GM23338 (cell line): ENCODE data around the gene YIPF4. TPM values are rescaled to one million over a fixed set of nuclear protein-coding genes. Genes with fewer than 3 reads are reported as not detected.

Experiments used
- ATAC-seq: fragments of 200-7000 bp; cut with Tn5 transposase; 3 replicates; pipeline ENCODE4 v1.9.1; 2020
- DNase-seq: peaks from one replicate; pipeline ENCODE4 v3.0.0-alpha.2; 2015; ENCODE audit warnings: low spot score
- H2AFZ ChIP-seq: fragments of 200-600 bp; sonication (generic); 2 replicates; pipeline ENCODE4 v1.8.0; 2016; ENCODE audit warnings: antibody characterized with exemption, mild to moderate bottlenecking, moderate library complexity
- H3F3A ChIP-seq: fragments of 200-600 bp; sonication (generic); replicated peaks from 2 replicates; pipeline ENCODE4 v1.8.0; 2017; ENCODE audit warnings: antibody characterized with exemption, mixed run types, low read depth
- H3K27ac ChIP-seq: fragments of 200-600 bp; sonication (generic); 2 replicates; pipeline ENCODE4 v1.6.1; 2016; ENCODE audit warnings: low read depth
- H3K27me3 ChIP-seq: fragments of 200-600 bp; sonication (generic); 2 replicates; pipeline ENCODE4 v1.8.0; 2016; ENCODE audit warnings: mild to moderate bottlenecking, mixed run types, moderate library complexity; ENCODE audit not compliant: insufficient read depth
- H3K36me3 ChIP-seq: fragments of 200-600 bp; sonication (generic); 2 replicates; pipeline ENCODE4 v1.8.0; 2016; ENCODE audit warnings: mild to moderate bottlenecking; ENCODE audit not compliant: insufficient read depth
- H3K4me1 ChIP-seq: fragments of 200-600 bp; sonication (generic); 2 replicates; pipeline ENCODE4 v1.8.0; 2016; ENCODE audit warnings: mild to moderate bottlenecking, moderate library complexity; ENCODE audit not compliant: insufficient read depth
- H3K4me2 ChIP-seq: fragments of 200-600 bp; sonication (generic); 2 replicates; pipeline ENCODE4 v1.7.1; 2017; ENCODE audit warnings: mixed run types
- H3K4me3 ChIP-seq: fragments of 200-600 bp; sonication (generic); 2 replicates; pipeline ENCODE4 v1.6.1; 2016; ENCODE audit warnings: mixed run types
- H3K79me2 ChIP-seq: fragments of 200-600 bp; sonication (generic); replicated peaks from 2 replicates; pipeline ENCODE4 v1.8.0; 2017; ENCODE audit warnings: mild to moderate bottlenecking; ENCODE audit not compliant: insufficient read depth
- H3K9me2 ChIP-seq: fragments of 200-600 bp; sonication (generic); 2 replicates; pipeline ENCODE4 v1.8.0; 2017; ENCODE audit not compliant: insufficient read depth
- H4K20me1 ChIP-seq: fragments of 200-600 bp; sonication (generic); replicated peaks from 2 replicates; pipeline ENCODE4 v1.8.0; 2017; ENCODE audit warnings: mild to moderate bottlenecking; ENCODE audit not compliant: insufficient read depth
- H3K27ac Mint-ChIP-seq: 2 replicates; pipeline ENCODE4 v1.8.0; 2020; ENCODE audit warnings: inconsistent platforms, mild to moderate bottlenecking, moderate library complexity, mixed read lengths
- H3K27me3 Mint-ChIP-seq: 3 replicates; pipeline ENCODE4 v1.8.0; 2022; ENCODE audit warnings: low read depth, mild to moderate bottlenecking, moderate library complexity, mixed read lengths, inconsistent platforms; ENCODE audit not compliant: insufficient read depth, poor library complexity
- H3K36me3 Mint-ChIP-seq: 3 replicates; pipeline ENCODE4 v1.8.0; 2021; ENCODE audit warnings: low read depth, mild to moderate bottlenecking, inconsistent platforms, moderate library complexity, mixed read lengths
- H3K4me1 Mint-ChIP-seq: 3 replicates; pipeline ENCODE4 v1.8.0; 2020; ENCODE audit warnings: mild to moderate bottlenecking, inconsistent platforms, mixed read lengths
- H3K4me3 Mint-ChIP-seq: 3 replicates; pipeline ENCODE4 v1.8.0; 2021; ENCODE audit warnings: moderate library complexity, mild to moderate bottlenecking, inconsistent platforms, mixed read lengths
- H3K9me3 Mint-ChIP-seq: 3 replicates; pipeline ENCODE4 v1.8.0; 2020; ENCODE audit warnings: moderate library complexity, mild to moderate bottlenecking, inconsistent platforms, mixed read lengths
- CREB1 ChIP-seq: fragments of 250-450 bp; sonication (Bioruptor Pico); IDR thresholded peaks from 2 replicates; pipeline ENCODE4 v1.5.0; 2020; ENCODE audit warnings: low read depth, mild to moderate bottlenecking, moderate library complexity
- CTCF ChIP-seq, 2 experiments: fragments of 200-600 bp in 1 of 2; sonication (generic) in 1 of 2; conservative IDR thresholded peaks; 2 replicates each; pipeline versions ENCODE4 v1.5.1 to v1.6.1; 2016 to 2017; ENCODE audit warnings: antibody characterized with exemption in 2 of 2, low read depth in 2 of 2, mild to moderate bottlenecking in 2 of 2, moderate library complexity in 1 of 2
- EZH2 ChIP-seq: fragments of 200-600 bp; sonication (generic); IDR thresholded peaks from one replicate; pipeline ENCODE4 v1.8.0; 2017; ENCODE audit warnings: antibody characterized with exemption, mild to moderate bottlenecking, low read depth; ENCODE audit not compliant: unreplicated experiment
- EZH2phosphoT487 ChIP-seq: fragments of 200-600 bp; sonication (generic); IDR thresholded peaks from one replicate; pipeline ENCODE4 v1.8.1; 2018; ENCODE audit warnings: antibody characterized with exemption; ENCODE audit not compliant: unreplicated experiment
- JUNB ChIP-seq: IDR thresholded peaks from one replicate; pipeline ENCODE4 v1.6.1; 2016; ENCODE audit warnings: antibody characterized with exemption; ENCODE audit not compliant: unreplicated experiment
- NANOG ChIP-seq: IDR thresholded peaks from 2 replicates; pipeline ENCODE4 v1.6.1; 2016; ENCODE audit warnings: antibody characterized with exemption, borderline replicate concordance
- POLR2AphosphoS5 ChIP-seq: IDR thresholded peaks from 2 replicates; pipeline ENCODE4 v1.6.1; 2016; ENCODE audit warnings: antibody characterized with exemption, low read depth
- STAT1 ChIP-seq: IDR thresholded peaks from one replicate; pipeline ENCODE4 v1.6.1; 2016; ENCODE audit warnings: antibody characterized with exemption; ENCODE audit not compliant: unreplicated experiment
- ZNF114 ChIP-seq: fragments of 250-450 bp; sonication (Bioruptor Pico); IDR thresholded peaks from 2 replicates; pipeline ENCODE4 v1.5.0; 2020; ENCODE audit warnings: mild to moderate bottlenecking, moderate library complexity
- ZNF331 ChIP-seq: fragments of 250-450 bp; sonication (Bioruptor Pico); IDR thresholded peaks from 2 replicates; pipeline ENCODE4 v1.5.0; 2020; ENCODE audit warnings: low read depth, mild to moderate bottlenecking, moderate library complexity
- polyA plus RNA-seq: library from polyadenylated mRNA; unstranded; fragments of >200 nt; fragmentation: Nextera tagmentation; extraction: Ambion mirVana; gene quantifications from 2 replicates; pipeline ENCODE4 v1.2.1, GENCODE V29; 2016
- total RNA-seq: library from RNA; depleted of rRNA; stranded (reverse); fragments of >200 nt; shearing (Covaris generic); gene quantifications from 2 replicates; pipeline ENCODE4 v1.2.3, GENCODE V29; 2014
- TF ChIP-seq, protein P1 (sequence below): IDR thresholded peaks from one replicate; pipeline ENCODE4 v1.6.1; 2018; ENCODE audit warnings: antibody characterized with exemption; ENCODE audit not compliant: unreplicated experiment
- TF ChIP-seq, protein P2 (sequence below): fragments of 250-450 bp; sonication (Bioruptor Pico); IDR thresholded peaks from 2 replicates; pipeline ENCODE4 v1.5.0; 2020; ENCODE audit warnings: mild to moderate bottlenecking, moderate library complexity
- TF ChIP-seq, protein P3 (sequence below): IDR thresholded peaks from 2 replicates; pipeline ENCODE4 v1.6.1; 2016; ENCODE audit warnings: antibody characterized with exemption

YIPF4 gene
- total and polyA plus RNA-seq, 2 experiments from 2014 or later = 14.2 to 24.9 TPM

GRCh38 chr2:32290000-32290339 is 12.3 kb downstream of the YIPF4 start:
- no peak overlapping the region for H3K27ac Mint-ChIP-seq
- no peaks in the 10 kb centered on the region for H3K4me1 Mint-ChIP-seq
- H3K36me3 ChIP-seq = peaks cover 4% of the 10 kb centered on the region; the same call in 1 of the 2 replicates
- H3K27me3 Mint-ChIP-seq = peaks cover 2% of the 10 kb centered on the region
- no peak for TF ChIP-seq EZH2phosphoT487
- TF ChIP-seq, protein P1, sequence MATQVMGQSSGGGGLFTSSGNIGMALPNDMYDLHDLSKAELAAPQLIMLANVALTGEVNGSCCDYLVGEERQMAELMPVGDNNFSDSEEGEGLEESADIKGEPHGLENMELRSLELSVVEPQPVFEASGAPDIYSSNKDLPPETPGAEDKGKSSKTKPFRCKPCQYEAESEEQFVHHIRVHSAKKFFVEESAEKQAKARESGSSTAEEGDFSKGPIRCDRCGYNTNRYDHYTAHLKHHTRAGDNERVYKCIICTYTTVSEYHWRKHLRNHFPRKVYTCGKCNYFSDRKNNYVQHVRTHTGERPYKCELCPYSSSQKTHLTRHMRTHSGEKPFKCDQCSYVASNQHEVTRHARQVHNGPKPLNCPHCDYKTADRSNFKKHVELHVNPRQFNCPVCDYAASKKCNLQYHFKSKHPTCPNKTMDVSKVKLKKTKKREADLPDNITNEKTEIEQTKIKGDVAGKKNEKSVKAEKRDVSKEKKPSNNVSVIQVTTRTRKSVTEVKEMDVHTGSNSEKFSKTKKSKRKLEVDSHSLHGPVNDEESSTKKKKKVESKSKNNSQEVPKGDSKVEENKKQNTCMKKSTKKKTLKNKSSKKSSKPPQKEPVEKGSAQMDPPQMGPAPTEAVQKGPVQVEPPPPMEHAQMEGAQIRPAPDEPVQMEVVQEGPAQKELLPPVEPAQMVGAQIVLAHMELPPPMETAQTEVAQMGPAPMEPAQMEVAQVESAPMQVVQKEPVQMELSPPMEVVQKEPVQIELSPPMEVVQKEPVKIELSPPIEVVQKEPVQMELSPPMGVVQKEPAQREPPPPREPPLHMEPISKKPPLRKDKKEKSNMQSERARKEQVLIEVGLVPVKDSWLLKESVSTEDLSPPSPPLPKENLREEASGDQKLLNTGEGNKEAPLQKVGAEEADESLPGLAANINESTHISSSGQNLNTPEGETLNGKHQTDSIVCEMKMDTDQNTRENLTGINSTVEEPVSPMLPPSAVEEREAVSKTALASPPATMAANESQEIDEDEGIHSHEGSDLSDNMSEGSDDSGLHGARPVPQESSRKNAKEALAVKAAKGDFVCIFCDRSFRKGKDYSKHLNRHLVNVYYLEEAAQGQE = no peak
- TF ChIP-seq, protein P2, sequence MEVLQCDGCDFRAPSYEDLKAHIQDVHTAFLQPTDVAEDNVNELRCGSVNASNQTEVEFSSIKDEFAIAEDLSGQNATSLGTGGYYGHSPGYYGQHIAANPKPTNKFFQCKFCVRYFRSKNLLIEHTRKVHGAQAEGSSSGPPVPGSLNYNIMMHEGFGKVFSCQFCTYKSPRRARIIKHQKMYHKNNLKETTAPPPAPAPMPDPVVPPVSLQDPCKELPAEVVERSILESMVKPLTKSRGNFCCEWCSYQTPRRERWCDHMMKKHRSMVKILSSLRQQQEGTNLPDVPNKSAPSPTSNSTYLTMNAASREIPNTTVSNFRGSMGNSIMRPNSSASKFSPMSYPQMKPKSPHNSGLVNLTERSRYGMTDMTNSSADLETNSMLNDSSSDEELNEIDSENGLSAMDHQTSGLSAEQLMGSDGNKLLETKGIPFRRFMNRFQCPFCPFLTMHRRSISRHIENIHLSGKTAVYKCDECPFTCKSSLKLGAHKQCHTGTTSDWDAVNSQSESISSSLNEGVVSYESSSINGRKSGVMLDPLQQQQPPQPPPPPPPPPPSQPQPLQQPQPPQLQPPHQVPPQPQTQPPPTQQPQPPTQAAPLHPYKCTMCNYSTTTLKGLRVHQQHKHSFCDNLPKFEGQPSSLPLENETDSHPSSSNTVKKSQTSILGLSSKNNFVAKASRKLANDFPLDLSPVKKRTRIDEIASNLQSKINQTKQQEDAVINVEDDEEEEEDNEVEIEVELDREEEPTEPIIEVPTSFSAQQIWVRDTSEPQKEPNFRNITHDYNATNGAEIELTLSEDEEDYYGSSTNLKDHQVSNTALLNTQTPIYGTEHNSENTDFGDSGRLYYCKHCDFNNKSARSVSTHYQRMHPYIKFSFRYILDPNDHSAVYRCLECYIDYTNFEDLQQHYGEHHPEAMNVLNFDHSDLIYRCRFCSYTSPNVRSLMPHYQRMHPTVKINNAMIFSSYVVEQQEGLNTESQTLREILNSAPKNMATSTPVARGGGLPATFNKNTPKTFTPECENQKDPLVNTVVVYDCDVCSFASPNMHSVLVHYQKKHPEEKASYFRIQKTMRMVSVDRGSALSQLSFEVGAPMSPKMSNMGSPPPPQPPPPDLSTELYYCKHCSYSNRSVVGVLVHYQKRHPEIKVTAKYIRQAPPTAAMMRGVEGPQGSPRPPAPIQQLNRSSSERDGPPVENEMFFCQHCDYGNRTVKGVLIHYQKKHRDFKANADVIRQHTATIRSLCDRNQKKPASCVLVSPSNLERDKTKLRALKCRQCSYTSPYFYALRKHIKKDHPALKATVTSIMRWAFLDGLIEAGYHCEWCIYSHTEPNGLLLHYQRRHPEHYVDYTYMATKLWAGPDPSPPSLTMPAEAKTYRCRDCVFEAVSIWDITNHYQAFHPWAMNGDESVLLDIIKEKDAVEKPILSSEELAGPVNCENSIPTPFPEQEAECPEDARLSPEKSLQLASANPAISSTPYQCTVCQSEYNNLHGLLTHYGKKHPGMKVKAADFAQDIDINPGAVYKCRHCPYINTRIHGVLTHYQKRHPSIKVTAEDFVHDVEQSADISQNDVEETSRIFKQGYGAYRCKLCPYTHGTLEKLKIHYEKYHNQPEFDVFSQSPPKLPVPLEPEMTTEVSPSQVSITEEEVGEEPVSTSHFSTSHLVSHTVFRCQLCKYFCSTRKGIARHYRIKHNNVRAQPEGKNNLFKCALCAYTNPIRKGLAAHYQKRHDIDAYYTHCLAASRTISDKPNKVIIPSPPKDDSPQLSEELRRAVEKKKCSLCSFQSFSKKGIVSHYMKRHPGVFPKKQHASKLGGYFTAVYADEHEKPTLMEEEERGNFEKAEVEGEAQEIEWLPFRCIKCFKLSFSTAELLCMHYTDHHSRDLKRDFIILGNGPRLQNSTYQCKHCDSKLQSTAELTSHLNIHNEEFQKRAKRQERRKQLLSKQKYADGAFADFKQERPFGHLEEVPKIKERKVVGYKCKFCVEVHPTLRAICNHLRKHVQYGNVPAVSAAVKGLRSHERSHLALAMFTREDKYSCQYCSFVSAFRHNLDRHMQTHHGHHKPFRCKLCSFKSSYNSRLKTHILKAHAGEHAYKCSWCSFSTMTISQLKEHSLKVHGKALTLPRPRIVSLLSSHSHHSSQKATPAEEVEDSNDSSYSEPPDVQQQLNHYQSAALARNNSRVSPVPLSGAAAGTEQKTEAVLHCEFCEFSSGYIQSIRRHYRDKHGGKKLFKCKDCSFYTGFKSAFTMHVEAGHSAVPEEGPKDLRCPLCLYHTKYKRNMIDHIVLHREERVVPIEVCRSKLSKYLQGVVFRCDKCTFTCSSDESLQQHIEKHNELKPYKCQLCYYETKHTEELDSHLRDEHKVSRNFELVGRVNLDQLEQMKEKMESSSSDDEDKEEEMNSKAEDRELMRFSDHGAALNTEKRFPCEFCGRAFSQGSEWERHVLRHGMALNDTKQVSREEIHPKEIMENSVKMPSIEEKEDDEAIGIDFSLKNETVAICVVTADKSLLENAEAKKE = no peak
- no peak for TF ChIP-seq CTCF (conservative IDR thresholded peaks at IDR 0.05; ENCODE audit: low read depth in 2 of 2)
- no peak for TF ChIP-seq ZNF114
- no peak for TF ChIP-seq POLR2AphosphoS5
- TF ChIP-seq, protein P3, sequence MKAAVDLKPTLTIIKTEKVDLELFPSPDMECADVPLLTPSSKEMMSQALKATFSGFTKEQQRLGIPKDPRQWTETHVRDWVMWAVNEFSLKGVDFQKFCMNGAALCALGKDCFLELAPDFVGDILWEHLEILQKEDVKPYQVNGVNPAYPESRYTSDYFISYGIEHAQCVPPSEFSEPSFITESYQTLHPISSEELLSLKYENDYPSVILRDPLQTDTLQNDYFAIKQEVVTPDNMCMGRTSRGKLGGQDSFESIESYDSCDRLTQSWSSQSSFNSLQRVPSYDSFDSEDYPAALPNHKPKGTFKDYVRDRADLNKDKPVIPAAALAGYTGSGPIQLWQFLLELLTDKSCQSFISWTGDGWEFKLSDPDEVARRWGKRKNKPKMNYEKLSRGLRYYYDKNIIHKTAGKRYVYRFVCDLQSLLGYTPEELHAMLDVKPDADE = no peak
- no peak for TF ChIP-seq STAT1
- no peak for TF ChIP-seq EZH2
- no peak for TF ChIP-seq JUNB
- TF ChIP-seq CREB1 = no peak
- no peak for TF ChIP-seq NANOG
- TF ChIP-seq ZNF331 = no peak
- DNase-seq (no peak), ATAC-seq (no peak)
- H3K4me3 Mint-ChIP-seq = no peak overlapping the region
- H3K9me2 ChIP-seq = no peaks in the 10 kb centered on the region
- H3K9me3 Mint-ChIP-seq = peaks cover 15% of the 10 kb centered on the region
- H2AFZ ChIP-seq = no peak overlapping the region
- no peaks in the 10 kb centered on the region for H3F3A ChIP-seq
- H3K27ac ChIP-seq = no peak overlapping the region
- no peaks in the 10 kb centered on the region for H3K4me1 ChIP-seq
- no peaks in the 10 kb centered on the region for H3K27me3 ChIP-seq
- peaks cover 26% of the 10 kb centered on the region for H3K36me3 Mint-ChIP-seq
- no peaks in the 10 kb centered on the region; the same call in 1 of the 2 replicates for H4K20me1 ChIP-seq
- no peak overlapping the region for H3K4me3 ChIP-seq
- peaks cover 18% of the 10 kb centered on the region; the same call in 1 of the 2 replicates for H3K79me2 ChIP-seq
- H3K4me2 ChIP-seq = no peak overlapping the region
